ENCODE measurements around the gene NANOS3.

NANOS3 gene

GRCh38 chr19:13876834-13877233 is at the start of gene NANOS3:
TSS of gene NANOS3 (plus strand) at chr19:13877134. CDS start at chr19:13877249, 115 bp downstream.
- DNase-seq (ENCODE audit: low read depth), result no peak

- no peak for DNase-seq (ENCODE audit: low read depth)
Observed at GRCh38 chr19:13827656-13828055, 49.3 kb upstream of the NANOS3 start.

DNA sequence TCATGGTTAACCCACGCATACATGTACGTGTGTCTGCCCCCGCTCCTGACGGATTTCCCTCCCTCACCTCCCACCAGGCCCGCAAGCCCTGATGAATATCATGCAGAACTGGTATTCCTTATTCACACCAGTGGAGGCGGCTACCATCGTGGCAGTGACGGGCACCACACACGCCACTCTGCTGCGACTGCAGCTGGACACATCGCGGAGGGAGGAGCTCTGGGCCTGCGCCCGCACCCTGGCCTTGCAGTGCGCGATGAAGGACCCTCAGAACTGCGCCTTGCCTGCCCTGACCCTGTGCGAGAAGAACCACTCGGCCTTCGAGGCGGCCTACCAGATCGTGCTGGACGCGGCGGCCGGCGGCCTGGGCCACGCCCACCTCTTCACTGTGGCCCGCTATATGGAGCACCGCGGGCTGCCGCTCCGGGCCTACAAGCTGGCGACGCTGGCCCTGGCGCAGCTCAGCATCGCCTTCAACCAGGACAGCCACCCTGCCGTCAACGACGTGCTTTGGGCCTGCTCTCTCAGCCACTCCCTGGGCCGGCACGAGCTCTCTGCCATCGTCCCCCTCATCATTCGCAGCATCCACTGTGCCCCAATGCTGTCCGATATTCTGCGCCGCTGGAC is 46.7 kb upstream of the NANOS3 start:
- no peak for DNase-seq (ENCODE audit: low read depth)

- DNase-seq (ENCODE audit: low read depth), result no peak
Observed at GRCh38 chr19:13830741-13831536, 46.0 kb upstream of the NANOS3 start.

- no peak for DNase-seq (ENCODE audit: low read depth)
Observed at GRCh38 chr19:13831537-13832467, 45.1 kb upstream of the NANOS3 start.

GRCh38 chr19:13833330-13834243 is 43.3 kb upstream of the NANOS3 start:
- no peak for DNase-seq (ENCODE audit: low read depth)

DNA sequence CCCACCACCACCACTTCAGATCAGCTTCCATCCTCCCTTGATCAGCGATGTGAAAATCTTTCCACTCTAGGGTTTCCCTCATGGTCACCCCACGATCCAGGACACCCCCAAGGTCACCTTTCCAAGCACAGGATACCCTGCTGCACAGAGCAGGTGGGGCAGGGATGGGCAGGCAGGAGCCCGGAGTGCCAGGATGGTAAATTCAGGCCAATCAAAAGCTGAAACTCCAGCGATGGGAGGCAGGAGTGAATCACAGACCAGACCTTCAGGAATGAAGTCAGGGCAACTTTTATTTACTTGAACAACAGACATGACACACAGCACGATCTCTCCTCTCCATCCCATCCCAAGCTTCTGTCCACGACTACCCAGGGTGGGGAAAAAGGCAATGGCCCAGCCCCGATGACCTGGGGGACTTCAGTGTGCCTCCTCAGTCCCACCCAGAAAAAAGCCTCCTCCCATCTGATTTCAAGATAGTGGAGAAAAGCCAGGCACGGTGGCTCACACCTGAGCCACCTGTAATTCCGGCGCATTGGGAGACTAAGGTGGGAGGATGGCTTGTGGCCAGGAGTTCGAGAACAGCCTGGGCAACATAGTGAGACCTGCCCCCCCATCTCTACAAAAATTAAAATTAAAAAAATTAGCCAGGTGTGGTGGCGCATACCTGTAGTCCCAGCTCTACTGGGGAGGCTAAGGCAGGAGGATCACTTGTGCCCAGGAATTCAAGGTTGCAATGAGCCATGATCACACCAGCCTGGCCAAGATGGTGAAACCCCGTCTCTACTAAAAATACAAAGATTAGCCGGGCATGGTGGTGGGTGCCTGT is 42.5 kb upstream of the NANOS3 start:
- DNase-seq (ENCODE audit: low read depth), result no peak

DNA sequence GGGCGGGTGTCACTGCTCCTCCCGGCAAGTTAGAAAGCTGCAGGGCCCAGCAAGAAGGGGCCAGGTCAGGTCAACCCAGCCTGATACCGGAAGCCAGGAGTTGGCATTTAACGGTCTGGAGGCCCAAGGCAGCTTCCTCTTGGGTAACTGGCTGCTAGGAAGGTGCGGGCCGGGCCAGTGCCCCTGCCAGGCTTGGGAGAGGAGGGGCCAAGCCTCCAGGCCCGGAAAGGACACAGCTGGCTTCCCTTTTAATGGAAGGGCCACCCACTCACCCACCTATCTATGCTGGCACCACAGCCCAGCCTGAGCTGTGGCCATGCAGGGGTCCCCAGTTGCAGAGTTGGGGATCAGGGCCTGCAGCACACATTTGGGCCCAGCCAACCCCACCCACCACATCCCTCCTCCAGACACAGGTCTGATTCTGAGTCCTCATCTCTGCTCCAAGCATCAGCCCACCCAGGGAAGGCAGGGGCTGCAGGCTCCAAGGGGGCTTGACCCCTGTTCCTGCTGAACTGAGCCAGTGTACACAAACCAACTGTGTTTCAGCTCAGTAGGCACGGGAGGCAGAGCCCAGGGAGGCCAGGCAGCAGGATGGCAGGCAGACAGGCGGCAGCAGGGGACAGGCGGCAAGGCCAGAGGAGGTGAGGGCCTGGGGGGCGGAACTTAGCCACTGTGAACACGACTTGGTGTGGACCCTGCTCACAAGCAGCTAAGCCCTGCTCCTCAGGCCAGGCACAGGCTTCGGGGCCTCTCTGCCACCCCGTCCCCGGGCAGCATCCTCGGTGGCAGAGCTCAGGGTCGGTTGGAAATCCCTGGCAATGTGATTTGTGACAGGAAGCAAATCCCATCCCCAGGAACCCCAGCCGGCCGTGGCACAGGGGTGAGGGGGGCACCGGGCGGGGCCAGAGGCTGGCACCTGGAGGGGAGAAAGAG is 40.9 kb upstream of the NANOS3 start:
- DNase-seq (ENCODE audit: low read depth), result no peak

DNA sequence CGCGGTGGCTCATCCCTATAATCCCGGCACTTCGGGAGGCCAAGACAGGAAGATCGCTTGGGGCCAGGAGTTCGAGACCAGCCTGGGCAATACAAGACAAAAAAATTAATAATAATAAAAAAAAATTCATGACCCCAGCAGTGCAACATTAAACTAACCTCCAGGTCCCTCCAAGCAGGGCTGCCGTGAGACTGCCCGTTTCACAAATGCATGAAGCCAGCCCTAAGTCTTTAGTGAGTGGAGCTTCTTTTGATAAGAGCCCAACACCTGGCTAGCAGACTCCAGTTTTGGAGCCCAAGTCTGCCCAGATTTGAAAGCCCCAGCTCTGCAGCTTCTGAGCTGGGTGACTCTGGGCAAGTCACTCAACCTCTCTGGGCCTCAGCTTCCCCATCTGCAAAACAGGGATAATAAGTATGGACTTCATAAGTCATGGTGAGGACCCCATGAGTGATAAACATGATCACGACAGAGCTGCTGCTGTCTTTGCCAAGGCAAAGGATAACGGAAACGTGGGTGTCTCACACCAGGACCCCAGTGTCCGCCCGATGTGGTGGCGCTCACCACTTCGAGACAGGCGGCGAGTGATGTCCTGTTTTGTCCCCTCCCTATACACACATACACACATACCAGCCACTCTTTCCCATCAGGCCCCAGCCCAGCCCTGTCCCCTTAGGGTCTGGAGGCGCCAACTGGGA is 38.4 kb upstream of the NANOS3 start:
- DNase-seq (ENCODE audit: low read depth), result no peak

- no peak for DNase-seq (ENCODE audit: low read depth)
Observed at GRCh38 chr19:13839130-13839937, 37.6 kb upstream of the NANOS3 start.

GRCh38 chr19:13839938-13840304 is 37.0 kb upstream of the NANOS3 start:
- no peak for DNase-seq (ENCODE audit: low read depth)

DNA sequence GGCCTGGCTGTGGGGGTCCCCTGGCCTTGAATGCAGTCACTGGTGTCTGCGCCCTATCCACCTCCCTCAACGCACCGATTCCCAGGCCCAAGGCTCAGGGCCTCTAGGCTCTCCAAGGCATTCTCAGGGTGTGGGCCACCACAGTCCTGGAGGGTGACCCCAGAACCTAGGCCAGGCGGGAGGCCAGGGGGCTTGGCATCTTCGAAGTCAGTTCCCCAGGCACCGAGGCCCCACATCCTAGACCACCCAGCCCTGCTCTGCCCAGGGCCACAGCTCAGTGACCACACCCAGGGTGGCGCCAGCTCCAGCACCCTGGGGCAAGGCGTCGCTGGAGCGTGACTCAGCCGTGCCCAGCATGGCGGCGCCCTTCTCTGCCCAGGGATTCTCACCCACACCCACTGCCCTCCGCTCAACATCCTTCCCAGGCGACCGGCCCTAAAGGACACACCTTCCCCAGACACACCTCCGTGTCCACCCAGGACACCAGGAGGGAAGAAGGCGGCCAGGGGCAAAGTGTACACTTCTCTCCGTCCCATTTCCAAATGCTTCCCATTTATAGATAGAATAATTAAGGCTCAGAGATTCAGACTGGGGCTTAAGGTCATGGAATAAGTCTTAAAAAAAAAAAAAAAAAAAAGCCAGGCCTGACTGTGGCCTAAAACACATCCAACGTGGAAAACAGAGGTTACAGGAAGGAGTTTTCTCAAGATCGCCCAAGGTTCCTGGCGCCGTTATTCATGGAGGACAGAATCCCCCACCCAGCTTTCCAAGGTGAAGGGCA is 36.4 kb upstream of the NANOS3 start:
- no peak for DNase-seq (ENCODE audit: low read depth)

DNA sequence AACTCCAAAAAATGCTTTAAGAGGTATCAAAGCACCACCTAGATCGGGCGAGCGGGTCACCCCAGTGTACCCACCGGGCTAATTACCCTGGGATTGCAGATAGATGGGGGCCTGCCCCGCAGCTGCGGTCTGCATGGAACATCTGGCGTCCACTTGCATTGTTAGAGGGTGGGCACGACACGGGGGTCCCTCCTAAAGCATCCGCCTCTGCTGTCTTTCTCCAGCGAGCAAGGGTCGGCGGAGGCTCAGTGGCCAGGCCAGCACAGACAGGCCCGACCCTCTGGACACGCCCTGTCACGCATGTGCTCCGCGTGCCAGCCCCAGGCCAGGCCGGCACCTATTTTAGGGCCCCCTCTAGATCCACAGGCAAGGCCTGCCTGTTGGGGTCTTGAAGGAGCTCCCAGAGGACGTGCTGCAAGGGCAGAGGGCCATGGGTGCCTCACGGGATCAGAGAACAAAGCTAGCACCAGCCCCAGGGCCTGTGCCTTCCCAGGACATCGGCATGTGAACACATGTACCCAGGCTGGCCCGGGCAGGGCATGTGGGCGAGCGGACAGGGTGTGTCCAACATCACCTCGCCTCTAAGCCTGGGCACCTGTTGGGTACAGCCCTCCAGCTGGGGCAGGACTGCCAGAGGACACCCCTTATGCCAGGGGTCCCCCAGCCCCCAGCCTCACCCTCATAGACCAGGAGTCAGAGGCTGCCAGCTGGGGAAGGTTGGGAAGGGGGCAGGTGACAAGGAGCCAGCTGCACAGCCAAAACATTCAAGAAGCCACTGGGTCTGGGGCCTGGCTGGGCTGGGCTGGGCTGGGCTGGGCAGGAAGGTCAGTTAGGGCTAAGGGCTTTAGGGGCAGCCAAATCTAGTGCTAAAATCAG is 35.6 kb upstream of the NANOS3 start:
- no peak for DNase-seq (ENCODE audit: low read depth)

DNA sequence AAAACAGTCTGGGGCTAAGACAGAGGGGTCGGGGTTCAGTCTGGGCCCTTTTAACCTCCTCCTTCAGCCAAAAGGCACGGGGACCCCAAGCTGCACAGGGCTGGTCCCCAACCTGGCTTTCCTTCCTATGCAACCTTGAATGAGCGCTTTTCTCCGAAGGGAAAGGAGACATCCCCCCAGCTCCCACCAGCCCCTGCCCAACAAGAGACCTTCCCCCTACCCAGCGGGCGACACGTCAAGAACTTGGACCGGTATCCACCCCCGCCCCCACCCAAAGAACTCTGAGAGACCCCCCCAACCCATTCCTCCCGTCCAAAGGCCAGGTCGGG is 35.0 kb upstream of the NANOS3 start:
- DNase-seq (ENCODE audit: low read depth), result no peak

GRCh38 chr19:13842291-13843103 is 34.4 kb upstream of the NANOS3 start:
- no peak for DNase-seq (ENCODE audit: low read depth)
